ENCODE data around the gene LAMA3.

LAMA3 gene

GRCh38 chr18:23733895-23734294, 44.6 kb downstream of the LAMA3 start:
- Histone ChIP-seq H3K36me3 (ENCODE audit: insufficient read depth, low read length) (no peaks in the 10 kb centered on the region), H3K4me2 (ENCODE audit: low read depth, low read length, poor library complexity, severe bottlenecking) (no peak overlapping the region), H3K27me3 (ENCODE audit: insufficient read depth, low read length, poor library complexity, severe bottlenecking) (no peaks in the 10 kb centered on the region)

GRCh38 chr18:23735021-23735464, 45.8 kb downstream of the LAMA3 start:
- peak overlapping the region; percentile 46 for H3K4me2 ChIP-seq (ENCODE audit: low read depth, low read length, poor library complexity, severe bottlenecking)
- no peaks in the 10 kb centered on the region for H3K79me2 ChIP-seq (ENCODE audit: insufficient read depth, low read length)
- H3K4me1 ChIP-seq (ENCODE audit: insufficient read depth, low read length, poor library complexity, severe bottlenecking), result peaks cover 17% of the 10 kb centered on the region
- H3K27me3 ChIP-seq (ENCODE audit: insufficient read depth, low read length, poor library complexity, severe bottlenecking), result no peaks in the 10 kb centered on the region
- no peaks in the 10 kb centered on the region for H3K36me3 ChIP-seq (ENCODE audit: insufficient read depth, low read length)
- no peaks in the 10 kb centered on the region for H4K20me1 ChIP-seq (ENCODE audit: insufficient read depth, low read length, poor library complexity, severe bottlenecking)
- no peak overlapping the region for H3K9ac ChIP-seq (ENCODE audit: low read depth, low read length, poor library complexity, severe bottlenecking)
- no peaks in the 10 kb centered on the region for H3K9me3 ChIP-seq (ENCODE audit: insufficient read depth, low read depth, low read length)
- peak overlapping the region; percentile 59; the same call in 1 of the 2 replicates for H2AFZ ChIP-seq (ENCODE audit: low read length)
- no peaks in the 10 kb centered on the region for H3F3A ChIP-seq (ENCODE audit: low read depth)
- no peak for TF ChIP-seq EZH2phosphoT487 (IDR thresholded peaks at IDR 0.05; ENCODE audit: borderline replicate concordance)
- TF ChIP-seq, protein P1, sequence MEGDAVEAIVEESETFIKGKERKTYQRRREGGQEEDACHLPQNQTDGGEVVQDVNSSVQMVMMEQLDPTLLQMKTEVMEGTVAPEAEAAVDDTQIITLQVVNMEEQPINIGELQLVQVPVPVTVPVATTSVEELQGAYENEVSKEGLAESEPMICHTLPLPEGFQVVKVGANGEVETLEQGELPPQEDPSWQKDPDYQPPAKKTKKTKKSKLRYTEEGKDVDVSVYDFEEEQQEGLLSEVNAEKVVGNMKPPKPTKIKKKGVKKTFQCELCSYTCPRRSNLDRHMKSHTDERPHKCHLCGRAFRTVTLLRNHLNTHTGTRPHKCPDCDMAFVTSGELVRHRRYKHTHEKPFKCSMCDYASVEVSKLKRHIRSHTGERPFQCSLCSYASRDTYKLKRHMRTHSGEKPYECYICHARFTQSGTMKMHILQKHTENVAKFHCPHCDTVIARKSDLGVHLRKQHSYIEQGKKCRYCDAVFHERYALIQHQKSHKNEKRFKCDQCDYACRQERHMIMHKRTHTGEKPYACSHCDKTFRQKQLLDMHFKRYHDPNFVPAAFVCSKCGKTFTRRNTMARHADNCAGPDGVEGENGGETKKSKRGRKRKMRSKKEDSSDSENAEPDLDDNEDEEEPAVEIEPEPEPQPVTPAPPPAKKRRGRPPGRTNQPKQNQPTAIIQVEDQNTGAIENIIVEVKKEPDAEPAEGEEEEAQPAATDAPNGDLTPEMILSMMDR (conservative IDR thresholded peaks at IDR 0.05; ENCODE audit: low read length), result no peak
- no peak overlapping the region for H3K4me3 ChIP-seq (ENCODE audit: low read length, poor library complexity, severe bottlenecking)
- no peaks in the 10 kb centered on the region for H3K9me2 ChIP-seq (replicated peaks; ENCODE audit: low read depth, low read length)

More at GRCh38 chr18:23733895-23734294, 44.6 kb downstream of the LAMA3 start:
- TF ChIP-seq, protein P1 (conservative IDR thresholded peaks at IDR 0.05; ENCODE audit: low read length), result no peak
- no peak for TF ChIP-seq EZH2phosphoT487 (IDR thresholded peaks at IDR 0.05; ENCODE audit: borderline replicate concordance)
- H3K4me3 ChIP-seq (ENCODE audit: low read length, poor library complexity, severe bottlenecking), result no peak overlapping the region
- no peaks in the 10 kb centered on the region for H3K79me2 ChIP-seq (ENCODE audit: insufficient read depth, low read length)
- H3K9ac ChIP-seq (ENCODE audit: low read depth, low read length, poor library complexity, severe bottlenecking), result no peak overlapping the region
- no peaks in the 10 kb centered on the region for H4K20me1 ChIP-seq (ENCODE audit: insufficient read depth, low read length, poor library complexity, severe bottlenecking)
- H3K9me3 ChIP-seq (ENCODE audit: insufficient read depth, low read depth, low read length), result no peaks in the 10 kb centered on the region
- H3K4me1 ChIP-seq (ENCODE audit: insufficient read depth, low read length, poor library complexity, severe bottlenecking), result peaks cover 17% of the 10 kb centered on the region
- no peaks in the 10 kb centered on the region for H3F3A ChIP-seq (ENCODE audit: low read depth)
- no peak overlapping the region for H2AFZ ChIP-seq (ENCODE audit: low read length)
- H3K9me2 ChIP-seq (replicated peaks; ENCODE audit: low read depth, low read length), result no peaks in the 10 kb centered on the region

DNA sequence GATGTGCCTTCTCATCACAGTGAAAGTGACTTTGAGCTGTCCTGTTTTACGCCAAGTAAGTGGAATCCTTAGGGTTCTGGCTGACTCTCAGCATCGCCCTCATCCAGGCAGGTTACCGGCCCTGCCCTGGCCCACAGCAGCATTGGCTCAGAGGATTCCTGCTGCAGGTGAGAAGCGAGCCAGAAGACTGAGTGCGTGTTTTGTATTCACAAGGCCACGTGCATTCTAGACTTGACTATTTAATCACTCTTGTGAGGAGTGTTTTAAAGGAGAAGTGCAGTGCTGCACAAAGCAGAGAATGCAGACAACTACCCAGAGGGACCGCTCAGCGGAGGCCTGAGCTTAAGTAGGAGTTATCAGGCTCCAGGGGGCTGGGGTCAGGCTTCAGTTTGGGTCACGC, 48.3 kb downstream of the LAMA3 start:
- Histone ChIP-seq H3K9ac (ENCODE audit: low read depth, low read length, poor library complexity, severe bottlenecking) (no peak overlapping the region), H3K4me1 (ENCODE audit: insufficient read depth, low read length, poor library complexity, severe bottlenecking) (peaks cover 17% of the 10 kb centered on the region), H3K4me2 (ENCODE audit: low read depth, low read length, poor library complexity, severe bottlenecking) (no peak overlapping the region), H3F3A (ENCODE audit: low read depth) (no peaks in the 10 kb centered on the region), H3K9me2 (replicated peaks; ENCODE audit: low read depth, low read length) (no peaks in the 10 kb centered on the region), H3K4me3 (ENCODE audit: low read length, poor library complexity, severe bottlenecking) (no peak overlapping the region), H3K36me3 (ENCODE audit: insufficient read depth, low read length) (no peaks in the 10 kb centered on the region), H3K27me3 (ENCODE audit: insufficient read depth, low read length, poor library complexity, severe bottlenecking) (no peaks in the 10 kb centered on the region), H3K79me2 (ENCODE audit: insufficient read depth, low read length) (no peaks in the 10 kb centered on the region), H3K9me3 (ENCODE audit: insufficient read depth, low read depth, low read length) (no peaks in the 10 kb centered on the region), H4K20me1 (ENCODE audit: insufficient read depth, low read length, poor library complexity, severe bottlenecking) (no peaks in the 10 kb centered on the region), H2AFZ (ENCODE audit: low read length) (no peak overlapping the region)
- no peak for TF ChIP-seq EZH2phosphoT487 (IDR thresholded peaks at IDR 0.05; ENCODE audit: borderline replicate concordance)
- TF ChIP-seq, protein P1 (conservative IDR thresholded peaks at IDR 0.05; ENCODE audit: low read length), result no peak

All from Loucy (cell line).